HEK293 (cell line): ENCODE data around the gene SDCBP2.

Experiments used
- CTCF ChIA-PET: fragments of 350-600 bp; formaldehyde crosslinking; extraction: SDS; loops from one replicate; lab custom pipeline; 2021; ENCODE audit warnings: antibody characterized with exemption; lab: Yijun Ruan, JAX
- POLR2A ChIA-PET: fragments of 300-600 bp; formaldehyde crosslinking; extraction: SDS; loops from one replicate; lab custom pipeline; 2020; ENCODE audit warnings: antibody characterized with exemption, inconsistent platforms; lab: Yijun Ruan, JAX
- H3K27ac ChIP-seq: fragments of 200-500 bp; sonication (Bioruptor generic); 2 replicates; pipeline ENCODE4 v1.5.1; 2014; ENCODE audit warnings: low read depth, low read length, control low read depth, inconsistent platforms; ENCODE audit errors: extremely low read depth
- H3K36me3 ChIP-seq, 2 experiments: fragments of 200-500 bp in 1 of 2; sonication (Bioruptor generic) in 1 of 2; 1 replicate in 1 of 2; 2 replicates in 1 of 2; pipeline ENCODE4 v1.5.1; 2014 to 2017; ENCODE audit warnings: inconsistent platforms in 2 of 2, low read length in 2 of 2; ENCODE audit not compliant: control insufficient read depth in 2 of 2, insufficient read depth in 1 of 2
- H3K4me1 ChIP-seq: fragments of 200-500 bp; sonication (Bioruptor generic); 2 replicates; pipeline ENCODE4 v1.5.1; 2014; ENCODE audit warnings: mild to moderate bottlenecking, low read length, inconsistent platforms; ENCODE audit not compliant: control insufficient read depth, insufficient read depth
- H3K4me3 ChIP-seq: 2 replicates; pipeline ENCODE4 v1.5.1; 2011; ENCODE audit warnings: low read depth, mild to moderate bottlenecking, control low read depth, low read length, moderate library complexity
- H3K9me3 ChIP-seq: fragments of 200-500 bp; sonication (Bioruptor generic); 2 replicates; pipeline ENCODE4 v1.5.1; 2014; ENCODE audit warnings: low read depth, low read length, inconsistent platforms; ENCODE audit not compliant: control insufficient read depth, insufficient read depth
- GLI4 ChIP-seq: fragments of 450-650 bp; formaldehyde crosslinking; IDR thresholded peaks from 2 replicates; pipeline ENCODE4 v1.5.1; 2016; ENCODE audit warnings: missing biosample characterization, missing genetic modification characterization
- GLIS1 ChIP-seq: fragments of 450-650 bp; formaldehyde crosslinking; IDR thresholded peaks from 2 replicates; pipeline ENCODE4 v1.5.1; 2016; ENCODE audit warnings: missing biosample characterization, missing genetic modification characterization
- GLIS2 ChIP-seq: fragments of 450-650 bp; formaldehyde crosslinking; IDR thresholded peaks from 2 replicates; pipeline ENCODE4 v1.5.1; 2016; ENCODE audit warnings: missing biosample characterization, missing genetic modification characterization
- IKZF3 ChIP-seq: fragments of 450-650 bp; IDR thresholded peaks from 2 replicates; pipeline ENCODE4 v1.5.0; 2018; ENCODE audit warnings: missing biosample characterization, mild to moderate bottlenecking, missing genetic modification characterization, moderate library complexity
- MYNN ChIP-seq: fragments of 450-650 bp; formaldehyde crosslinking; IDR thresholded peaks from 2 replicates; pipeline ENCODE4 v1.5.1; 2016; ENCODE audit warnings: missing biosample characterization, missing genetic modification characterization, borderline replicate concordance
- PRDM10 ChIP-seq: fragments of 450-650 bp; formaldehyde crosslinking; IDR thresholded peaks from 2 replicates; pipeline ENCODE4 v1.5.1; 2016; ENCODE audit warnings: missing biosample characterization, missing genetic modification characterization
- SCRT2 ChIP-seq: fragments of 450-650 bp; formaldehyde crosslinking; IDR thresholded peaks from 2 replicates; pipeline ENCODE4 v1.5.1; 2016; ENCODE audit warnings: missing biosample characterization, missing genetic modification characterization
- YY2 ChIP-seq: fragments of 450-650 bp; formaldehyde crosslinking; IDR thresholded peaks from 2 replicates; pipeline ENCODE4 v1.5.1; 2016; ENCODE audit warnings: missing biosample characterization, missing genetic modification characterization
- ZBTB17 ChIP-seq: fragments of 450-650 bp; formaldehyde crosslinking; IDR thresholded peaks from 2 replicates; pipeline ENCODE4 v1.5.1; 2016; ENCODE audit warnings: missing biosample characterization, missing genetic modification characterization
- ZFHX2 ChIP-seq: fragments of 450-650 bp; formaldehyde crosslinking; conservative IDR thresholded peaks from 2 replicates; pipeline ENCODE4 v1.5.1; 2016; ENCODE audit warnings: missing biosample characterization, missing genetic modification characterization
- ZNF214 ChIP-seq: fragments of 450-650 bp; formaldehyde crosslinking; IDR thresholded peaks from 2 replicates; pipeline ENCODE4 v1.5.1; 2017; ENCODE audit warnings: missing biosample characterization, mild to moderate bottlenecking, missing genetic modification characterization, borderline replicate concordance
- ZNF311 ChIP-seq: fragments of 450-650 bp; formaldehyde crosslinking; IDR thresholded peaks from 2 replicates; pipeline ENCODE4 v1.5.1; 2017; ENCODE audit warnings: missing biosample characterization, missing genetic modification characterization, borderline replicate concordance
- ZNF473 ChIP-seq: fragments of 450-650 bp; formaldehyde crosslinking; IDR thresholded peaks from 2 replicates; pipeline ENCODE4 v1.5.1; 2017; ENCODE audit warnings: missing biosample characterization, missing genetic modification characterization
- ZNF791 ChIP-seq: fragments of 450-650 bp; formaldehyde crosslinking; IDR thresholded peaks from 2 replicates; pipeline ENCODE4 v1.5.1; 2016; ENCODE audit warnings: missing biosample characterization, missing genetic modification characterization
- ZSCAN30 ChIP-seq: fragments of 450-650 bp; IDR thresholded peaks from 2 replicates; pipeline ENCODE4 v1.5.1; 2018; ENCODE audit warnings: missing biosample characterization, mild to moderate bottlenecking, missing genetic modification characterization, moderate library complexity
- TF ChIP-seq, protein P1 (sequence below): fragments of 450-650 bp; IDR thresholded peaks from 2 replicates; pipeline ENCODE4 v1.5.1; 2018; ENCODE audit warnings: missing biosample characterization, missing genetic modification characterization

SDCBP2 gene

DNA sequence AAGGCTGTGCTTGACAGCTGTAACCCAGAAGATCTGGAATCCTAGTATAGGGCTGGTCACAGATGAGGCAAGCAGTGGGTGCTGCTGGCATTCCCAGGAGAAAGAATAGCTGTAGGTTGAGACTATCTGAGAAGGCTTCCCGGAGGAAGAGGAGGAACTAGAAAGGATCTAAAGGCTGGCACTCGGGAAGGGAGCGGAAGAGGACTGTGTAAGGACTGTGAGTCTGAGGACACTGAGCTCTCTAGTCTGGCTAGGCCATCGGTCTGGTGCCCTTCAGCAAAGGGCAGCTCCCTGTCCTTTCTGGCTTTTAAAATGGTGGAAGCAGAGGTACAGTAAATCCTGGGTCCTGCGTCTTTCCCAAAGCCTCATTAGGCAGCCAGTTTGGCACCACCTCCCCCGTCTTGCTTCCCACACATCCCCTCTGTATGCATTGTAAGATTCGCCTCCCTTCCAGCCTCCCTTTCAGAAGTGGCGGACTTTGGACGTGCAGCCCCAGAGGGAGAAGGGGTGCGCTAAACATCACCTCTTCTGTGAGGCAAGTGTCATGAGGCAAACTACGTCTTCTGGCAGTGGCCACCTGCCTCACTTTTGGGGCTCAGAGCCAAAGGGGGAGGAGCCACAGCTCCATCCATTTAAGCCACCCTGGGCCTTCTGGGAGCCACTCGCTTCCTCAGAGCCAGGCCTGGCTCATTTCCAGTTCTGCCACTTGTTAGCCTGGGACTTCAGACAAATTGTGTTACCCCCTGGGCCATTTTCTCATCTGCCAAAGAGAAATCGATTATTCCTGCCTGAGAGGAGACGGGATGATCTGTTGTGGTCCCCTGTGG, 54.2 kb downstream of the SDCBP2 start:
- no peak overlapping the region for H3K4me3 ChIP-seq
- POLR2A ChIA-PET: interaction anchor here (0.9 to 1.6 kb wide), 2 partner anchors 8 to 9 kb away, joined by 3 to 6 read pairs; no protein-coding TSS in a partner anchor
- no peaks in the 10 kb centered on the region for H3K4me1 ChIP-seq
- CTCF ChIA-PET: no interaction called here
- TF ChIP-seq GLIS1: 0 out of 2 replicates have a peak, but pooled peaks have one; percentile 19
- TF ChIP-seq, protein P1, sequence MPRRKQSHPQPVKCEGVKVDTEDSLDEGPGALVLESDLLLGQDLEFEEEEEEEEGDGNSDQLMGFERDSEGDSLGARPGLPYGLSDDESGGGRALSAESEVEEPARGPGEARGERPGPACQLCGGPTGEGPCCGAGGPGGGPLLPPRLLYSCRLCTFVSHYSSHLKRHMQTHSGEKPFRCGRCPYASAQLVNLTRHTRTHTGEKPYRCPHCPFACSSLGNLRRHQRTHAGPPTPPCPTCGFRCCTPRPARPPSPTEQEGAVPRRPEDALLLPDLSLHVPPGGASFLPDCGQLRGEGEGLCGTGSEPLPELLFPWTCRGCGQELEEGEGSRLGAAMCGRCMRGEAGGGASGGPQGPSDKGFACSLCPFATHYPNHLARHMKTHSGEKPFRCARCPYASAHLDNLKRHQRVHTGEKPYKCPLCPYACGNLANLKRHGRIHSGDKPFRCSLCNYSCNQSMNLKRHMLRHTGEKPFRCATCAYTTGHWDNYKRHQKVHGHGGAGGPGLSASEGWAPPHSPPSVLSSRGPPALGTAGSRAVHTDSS (tag by site-specific recombination): no peak
- TF ChIP-seq ZFHX2 (tag by site-specific recombination): peak; percentile 41; the same call in 1 of the 2 replicates
- TF ChIP-seq ZBTB17 (tag by site-specific recombination): peak; percentile 86
- peak; percentile 45; the same call in 1 of the 2 replicates for TF ChIP-seq SCRT2 (tag by site-specific recombination)
- no peak for TF ChIP-seq ZSCAN30 (tag by site-specific recombination)
- 0 out of 2 replicates have a peak, but pooled peaks have one; percentile 8 for TF ChIP-seq PRDM10
- peaks cover 0 to 13% of the 10 kb centered on the region in 2 experiments; a peak in 1 of 3 replicates for H3K36me3 ChIP-seq
- no peak overlapping the region for H3K27ac ChIP-seq
- no peaks in the 10 kb centered on the region for H3K9me3 ChIP-seq

DNA sequence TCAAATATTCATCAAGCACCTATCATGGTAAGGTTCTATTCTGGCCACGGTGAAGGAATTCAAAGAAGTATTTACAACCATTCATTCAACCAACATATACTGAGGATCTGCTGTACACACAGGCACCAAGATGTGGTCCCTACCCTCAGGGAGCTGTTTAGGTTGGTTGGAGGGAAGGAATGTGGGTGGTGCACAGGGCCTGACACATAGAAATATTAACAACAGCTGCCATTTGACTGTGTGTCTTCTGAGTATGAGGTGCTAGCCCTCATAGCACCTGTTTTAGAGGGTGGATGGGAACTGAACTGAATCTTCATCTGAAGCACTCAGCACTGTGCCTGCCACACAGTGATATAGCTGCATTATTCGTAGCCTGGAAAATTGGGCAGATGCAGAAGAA, 55.6 kb downstream of the SDCBP2 start:
- H3K27ac ChIP-seq: no peak overlapping the region
- H3K36me3 ChIP-seq: peaks cover 0 to 23% of the 10 kb centered on the region in 2 experiments; a peak in 1 of 3 replicates
- ChIA-PET POLR2A (no interaction called here), CTCF (no interaction called here)
- TF ChIP-seq IKZF3 (tag by site-specific recombination) (no peak), MYNN (tag by site-specific recombination) (no peak), YY2 (tag by site-specific recombination) (no peak), GLI4 (tag by site-specific recombination) (no peak), ZFHX2 (tag by site-specific recombination) (no peak), ZNF214 (tag by site-specific recombination) (no peak), ZNF791 (tag by site-specific recombination) (no peak), ZNF311 (tag by site-specific recombination) (no peak), GLIS2 (tag by site-specific recombination) (no peak), ZNF473 (no peak), PRDM10 (no peak)
- H3K9me3 ChIP-seq: no peaks in the 10 kb centered on the region
- no peak overlapping the region for H3K4me3 ChIP-seq
- H3K4me1 ChIP-seq: no peaks in the 10 kb centered on the region
